Progenitor cell of endocrine pancreas (in vitro differentiated cells): Measurements from ENCODE around the gene NAV2. TPM values are rescaled to one million over a fixed set of nuclear protein-coding genes. Genes with fewer than 3 reads are reported as not detected.

Experiments
- DNase-seq: peaks from one replicate; pipeline ENCODE4 v3.0.0; 2021; ENCODE audit warnings: low spot score; ENCODE audit not compliant: unreplicated experiment
- H3K27ac Mint-ChIP-seq: 2 replicates; pipeline ENCODE4 v1.8.0; 2021; ENCODE audit warnings: mild to moderate bottlenecking, moderate library complexity, mixed read lengths
- H3K27me3 Mint-ChIP-seq: 2 replicates; pipeline ENCODE4 v1.8.0; 2021; ENCODE audit warnings: mixed read lengths
- H3K36me3 Mint-ChIP-seq: 2 replicates; pipeline ENCODE4 v1.8.0; 2022; ENCODE audit warnings: mixed read lengths; ENCODE audit not compliant: insufficient read depth
- H3K4me1 Mint-ChIP-seq: 2 replicates; pipeline ENCODE4 v1.8.0; 2021; ENCODE audit warnings: low read depth, mixed read lengths
- H3K4me3 Mint-ChIP-seq: 2 replicates; pipeline ENCODE4 v1.8.0; 2021; ENCODE audit warnings: low read depth, mild to moderate bottlenecking, moderate library complexity, mixed read lengths
- H3K9me3 Mint-ChIP-seq: 2 replicates; pipeline ENCODE4 v1.8.0; 2021; ENCODE audit warnings: low read depth, mixed read lengths
- CTCF ChIP-seq: fragments of 200-600 bp; sonication (generic); IDR thresholded peaks from one replicate; pipeline ENCODE4 v1.5.0; 2021; ENCODE audit warnings: antibody characterized with exemption, mild to moderate bottlenecking; ENCODE audit not compliant: unreplicated experiment
- total RNA-seq: library from RNA; stranded (reverse); gene quantifications from 2 replicates; pipeline ENCODE4 v1.2.1, GENCODE V29; 2021

The NAV2 gene
- total RNA-seq, 1 donor from 2014 or later = 88.3 TPM

- no peak for TF ChIP-seq CTCF
- H3K36me3 Mint-ChIP-seq = no peaks in the 10 kb centered on the region
- DNase-seq = no peak
- H3K4me3 Mint-ChIP-seq = no peak overlapping the region
- H3K27me3 Mint-ChIP-seq = no peaks in the 10 kb centered on the region
- peak overlapping the region; percentile 59 for H3K27ac Mint-ChIP-seq
- peaks cover 41% of the 10 kb centered on the region for H3K4me1 Mint-ChIP-seq
- no peaks in the 10 kb centered on the region for H3K9me3 Mint-ChIP-seq
These were observed 107.5 kb downstream of the NAV2 start for GRCh38 chr11:19820100-19820499.

- Mint-ChIP-seq H3K4me3 (no peak overlapping the region), H3K27ac (peak overlapping the region; percentile 82), H3K27me3 (no peaks in the 10 kb centered on the region), H3K36me3 (no peaks in the 10 kb centered on the region), H3K9me3 (no peaks in the 10 kb centered on the region), H3K4me1 (peaks cover 44% of the 10 kb centered on the region)
- DNase-seq = no peak
- no peak for TF ChIP-seq CTCF
These were observed 108.8 kb downstream of the NAV2 start for GRCh38 chr11:19821412-19821875.

GRCh38 chr11:19821993-19822392 is 109.4 kb downstream of the NAV2 start:
- no peaks in the 10 kb centered on the region for H3K36me3 Mint-ChIP-seq
- no peak for DNase-seq
- H3K27me3 Mint-ChIP-seq = no peaks in the 10 kb centered on the region
- H3K4me3 Mint-ChIP-seq = no peak overlapping the region
- H3K4me1 Mint-ChIP-seq = peaks cover 46% of the 10 kb centered on the region
- no peaks in the 10 kb centered on the region for H3K9me3 Mint-ChIP-seq
- no peak for TF ChIP-seq CTCF
- peak overlapping the region; percentile 82 for H3K27ac Mint-ChIP-seq

- no peak overlapping the region for H3K27ac Mint-ChIP-seq
These were observed 109.9 kb downstream of the NAV2 start for GRCh38 chr11:19822531-19822930.

GRCh38 chr11:19826606-19827005 is 114.0 kb downstream of the NAV2 start:
- no peak for DNase-seq
- no peak overlapping the region for H3K4me3 Mint-ChIP-seq
- no peak for TF ChIP-seq CTCF
- H3K27ac Mint-ChIP-seq = peak overlapping the region; percentile 73
- peaks cover 30% of the 10 kb centered on the region for H3K4me1 Mint-ChIP-seq
- no peaks in the 10 kb centered on the region for H3K9me3 Mint-ChIP-seq
- no peaks in the 10 kb centered on the region for H3K36me3 Mint-ChIP-seq
- H3K27me3 Mint-ChIP-seq = no peaks in the 10 kb centered on the region

More at GRCh38 chr11:19822531-19822930, 109.9 kb downstream of the NAV2 start:
- no peak for DNase-seq
- Mint-ChIP-seq H3K27me3 (no peaks in the 10 kb centered on the region), H3K36me3 (no peaks in the 10 kb centered on the region), H3K9me3 (no peaks in the 10 kb centered on the region), H3K4me3 (no peak overlapping the region), H3K4me1 (peaks cover 48% of the 10 kb centered on the region)
- no peak for TF ChIP-seq CTCF
